ENCODE data around the gene CYTH4.
A peak's percentile ranks its signal among the peaks of the same experiment; 100 is the strongest.

CYTH4 gene

DNA sequence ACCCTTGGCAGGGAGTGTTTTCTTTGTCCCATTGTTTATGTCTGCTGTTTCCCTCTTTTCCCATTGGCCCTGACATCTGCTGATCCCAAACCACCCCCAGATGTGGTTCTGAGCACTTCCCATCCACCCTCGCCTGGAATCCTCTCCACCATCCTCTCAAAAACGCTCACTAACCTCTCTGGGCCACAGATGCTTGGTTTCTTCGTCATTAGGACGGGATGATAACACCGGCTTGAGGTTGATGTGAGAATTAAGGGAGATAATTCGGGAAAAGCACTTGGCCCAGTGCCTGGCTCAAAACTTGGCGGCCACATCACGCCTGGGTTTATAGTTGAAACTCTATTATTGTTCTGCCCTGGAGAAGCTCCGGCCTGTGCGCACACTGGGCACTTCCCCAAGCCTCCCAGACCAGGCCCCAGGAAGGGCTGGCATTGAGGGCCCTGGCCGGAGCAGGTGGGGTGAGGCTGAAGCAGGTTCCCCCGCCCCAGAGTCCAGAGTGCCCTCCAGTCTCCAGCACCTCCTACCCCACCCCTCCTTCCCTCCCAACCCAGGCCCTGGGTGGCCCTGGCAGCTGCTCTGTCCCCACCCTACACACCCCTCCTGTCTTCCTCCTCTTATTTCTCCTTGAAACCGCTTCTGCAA, 63.7 kb downstream of the CYTH4 start:
- TF ChIP-seq, protein P1, sequence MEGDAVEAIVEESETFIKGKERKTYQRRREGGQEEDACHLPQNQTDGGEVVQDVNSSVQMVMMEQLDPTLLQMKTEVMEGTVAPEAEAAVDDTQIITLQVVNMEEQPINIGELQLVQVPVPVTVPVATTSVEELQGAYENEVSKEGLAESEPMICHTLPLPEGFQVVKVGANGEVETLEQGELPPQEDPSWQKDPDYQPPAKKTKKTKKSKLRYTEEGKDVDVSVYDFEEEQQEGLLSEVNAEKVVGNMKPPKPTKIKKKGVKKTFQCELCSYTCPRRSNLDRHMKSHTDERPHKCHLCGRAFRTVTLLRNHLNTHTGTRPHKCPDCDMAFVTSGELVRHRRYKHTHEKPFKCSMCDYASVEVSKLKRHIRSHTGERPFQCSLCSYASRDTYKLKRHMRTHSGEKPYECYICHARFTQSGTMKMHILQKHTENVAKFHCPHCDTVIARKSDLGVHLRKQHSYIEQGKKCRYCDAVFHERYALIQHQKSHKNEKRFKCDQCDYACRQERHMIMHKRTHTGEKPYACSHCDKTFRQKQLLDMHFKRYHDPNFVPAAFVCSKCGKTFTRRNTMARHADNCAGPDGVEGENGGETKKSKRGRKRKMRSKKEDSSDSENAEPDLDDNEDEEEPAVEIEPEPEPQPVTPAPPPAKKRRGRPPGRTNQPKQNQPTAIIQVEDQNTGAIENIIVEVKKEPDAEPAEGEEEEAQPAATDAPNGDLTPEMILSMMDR (IDR thresholded peaks at IDR 0.05; ENCODE audit: borderline replicate concordance, insufficient read depth, low read depth, low read length) = no peak
- H3K4me3 ChIP-seq (ENCODE audit: low read depth, low read length) = no peak overlapping the region

DNA sequence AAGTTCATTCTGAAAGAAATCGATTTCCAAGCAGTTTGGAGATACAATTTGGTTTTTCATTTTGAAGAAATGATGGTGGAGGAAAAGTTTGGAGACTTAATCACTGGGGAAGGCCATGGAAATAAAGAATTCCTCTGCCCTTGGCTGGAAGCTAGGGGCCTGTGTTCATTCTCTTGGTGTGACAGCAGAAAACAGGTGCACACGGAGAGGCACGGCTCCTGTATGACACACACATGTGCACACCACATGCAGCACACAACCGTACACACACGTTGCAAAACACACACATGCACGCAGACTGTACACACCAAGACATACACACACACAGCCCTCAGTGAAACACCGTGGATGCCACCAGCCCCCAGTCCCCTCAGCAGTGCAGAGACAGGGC, 64.2 kb downstream of the CYTH4 start:
- TF ChIP-seq, protein P1 (IDR thresholded peaks at IDR 0.05; ENCODE audit: borderline replicate concordance, insufficient read depth, low read depth, low read length) = no peak
- no peak overlapping the region for H3K4me3 ChIP-seq (ENCODE audit: low read depth, low read length)

DNA sequence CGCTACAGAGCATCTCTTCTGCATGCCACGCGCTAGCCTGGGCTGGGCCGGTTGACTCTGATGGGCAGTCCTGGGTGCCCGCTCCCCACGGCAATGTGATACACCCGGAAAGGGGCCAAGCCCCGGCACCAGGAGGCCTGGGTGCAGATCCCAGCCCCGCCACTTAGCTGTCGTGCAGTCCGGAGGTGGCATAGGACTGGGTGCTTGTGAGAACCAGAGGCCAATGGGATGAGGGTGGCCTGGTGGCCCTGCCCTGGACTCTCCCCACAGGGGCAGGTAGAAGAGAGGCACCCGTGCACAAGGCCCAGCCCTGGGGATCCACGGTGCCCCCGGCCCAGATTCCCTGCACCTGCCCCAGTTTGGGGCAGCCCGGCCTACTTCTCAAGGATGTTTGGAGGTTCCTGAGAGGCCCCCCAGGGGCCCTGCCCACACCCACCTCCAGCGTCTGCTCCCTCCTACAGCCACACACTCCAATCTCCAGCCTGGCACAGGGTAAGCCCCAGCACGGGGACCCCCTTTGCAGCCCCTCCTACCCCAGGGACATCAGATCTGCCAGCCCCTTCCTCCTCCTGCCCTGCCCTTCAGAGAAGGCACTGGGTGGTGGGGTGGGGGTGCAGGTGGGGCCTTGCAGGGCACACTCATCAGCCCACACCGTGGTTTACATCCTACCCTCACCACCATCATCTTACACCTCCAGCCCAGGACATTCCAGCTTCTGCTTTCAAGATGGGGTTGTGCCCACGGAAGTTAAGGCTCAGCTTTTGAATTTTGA, 66.9 kb downstream of the CYTH4 start:
- no peak overlapping the region for H3K4me3 ChIP-seq (ENCODE audit: low read depth, low read length)
- TF ChIP-seq, protein P1 (IDR thresholded peaks at IDR 0.05; ENCODE audit: borderline replicate concordance, insufficient read depth, low read depth, low read length) = no peak

GRCh38 chr22:37351232-37351631, 68.9 kb downstream of the CYTH4 start:
- H3K4me3 ChIP-seq (ENCODE audit: low read depth, low read length) = no peak overlapping the region
- TF ChIP-seq, protein P1 (IDR thresholded peaks at IDR 0.05; ENCODE audit: borderline replicate concordance, insufficient read depth, low read depth, low read length) = 0 out of 2 replicates have a peak, but pooled peaks have one; percentile 3

GRCh38 chr22:37352481-37352880, 70.2 kb downstream of the CYTH4 start:
- TF ChIP-seq, protein P1 (IDR thresholded peaks at IDR 0.05; ENCODE audit: borderline replicate concordance, insufficient read depth, low read depth, low read length) = no peak
- no peak overlapping the region for H3K4me3 ChIP-seq (ENCODE audit: low read depth, low read length)

- TF ChIP-seq, protein P1 (IDR thresholded peaks at IDR 0.05; ENCODE audit: borderline replicate concordance, insufficient read depth, low read depth, low read length) = no peak
- no peak overlapping the region for H3K4me3 ChIP-seq (ENCODE audit: low read depth, low read length)
Observed at GRCh38 chr22:37353839-37354238, 71.5 kb downstream of the CYTH4 start.

GRCh38 chr22:37354261-37354660, 72.0 kb downstream of the CYTH4 start:
- TF ChIP-seq, protein P1 (IDR thresholded peaks at IDR 0.05; ENCODE audit: borderline replicate concordance, insufficient read depth, low read depth, low read length) = no peak
- H3K4me3 ChIP-seq (ENCODE audit: low read depth, low read length) = no peak overlapping the region

All from GM12875 (cell line).